Testis (tissue), 2 donors: ENCODE results near the gene APOBEC3B.

Source experiments
- POLR2A ChIP-seq: fragments of 450-650 bp; IDR thresholded peaks from one replicate; pipeline ENCODE4 v1.6.1; 2017; ENCODE audit warnings: antibody characterized with exemption, mild to moderate bottlenecking, moderate library complexity
- TF ChIP-seq, protein P1 (sequence below), 3 experiments: fragments of 450-650 bp in 2 of 3; fragments of 200-600 bp in 1 of 3; sonication (generic) in 1 of 3; IDR thresholded peaks; one replicate each; pipeline ENCODE4 v1.5.1; 2016 to 2019; ENCODE audit warnings: antibody characterized with exemption in 3 of 3, mild to moderate bottlenecking in 2 of 3, moderate library complexity in 1 of 3

GRCh38 chr22:38937036-38937435 is 45.1 kb upstream of the APOBEC3B start:
- TF ChIP-seq, protein P1, sequence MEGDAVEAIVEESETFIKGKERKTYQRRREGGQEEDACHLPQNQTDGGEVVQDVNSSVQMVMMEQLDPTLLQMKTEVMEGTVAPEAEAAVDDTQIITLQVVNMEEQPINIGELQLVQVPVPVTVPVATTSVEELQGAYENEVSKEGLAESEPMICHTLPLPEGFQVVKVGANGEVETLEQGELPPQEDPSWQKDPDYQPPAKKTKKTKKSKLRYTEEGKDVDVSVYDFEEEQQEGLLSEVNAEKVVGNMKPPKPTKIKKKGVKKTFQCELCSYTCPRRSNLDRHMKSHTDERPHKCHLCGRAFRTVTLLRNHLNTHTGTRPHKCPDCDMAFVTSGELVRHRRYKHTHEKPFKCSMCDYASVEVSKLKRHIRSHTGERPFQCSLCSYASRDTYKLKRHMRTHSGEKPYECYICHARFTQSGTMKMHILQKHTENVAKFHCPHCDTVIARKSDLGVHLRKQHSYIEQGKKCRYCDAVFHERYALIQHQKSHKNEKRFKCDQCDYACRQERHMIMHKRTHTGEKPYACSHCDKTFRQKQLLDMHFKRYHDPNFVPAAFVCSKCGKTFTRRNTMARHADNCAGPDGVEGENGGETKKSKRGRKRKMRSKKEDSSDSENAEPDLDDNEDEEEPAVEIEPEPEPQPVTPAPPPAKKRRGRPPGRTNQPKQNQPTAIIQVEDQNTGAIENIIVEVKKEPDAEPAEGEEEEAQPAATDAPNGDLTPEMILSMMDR (IDR thresholded peaks at IDR 0.05) = no peak
- no peak for TF ChIP-seq POLR2A
